ENCODE measurements around the gene PSPH.
"Not testable (repeated sequence)": the region's sequence is repeated elsewhere in the genome, so short reads cannot be mapped to it uniquely, and the experiment has no call there.

DNA sequence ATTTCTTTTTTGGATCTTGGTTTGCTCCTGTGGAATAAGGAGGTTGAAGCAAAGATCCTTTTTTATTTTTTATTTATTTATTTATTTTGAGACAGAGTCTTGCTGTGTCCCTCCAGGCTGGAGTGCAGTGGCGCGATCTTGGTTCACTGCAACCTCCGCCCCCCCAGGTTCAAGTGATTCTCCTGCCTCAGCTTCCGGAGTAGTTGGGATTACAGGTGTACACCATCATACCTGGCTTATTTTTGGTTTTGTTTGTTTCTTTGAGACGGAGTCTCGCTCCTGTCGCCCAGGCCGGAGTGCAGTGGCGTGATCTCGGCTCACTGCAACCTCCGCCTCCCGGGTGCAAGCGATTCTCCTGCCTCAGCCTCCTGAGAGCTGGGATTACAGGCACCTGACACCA is 15.1 kb upstream of the PSPH start:
- TF ChIP-seq, protein P1, sequence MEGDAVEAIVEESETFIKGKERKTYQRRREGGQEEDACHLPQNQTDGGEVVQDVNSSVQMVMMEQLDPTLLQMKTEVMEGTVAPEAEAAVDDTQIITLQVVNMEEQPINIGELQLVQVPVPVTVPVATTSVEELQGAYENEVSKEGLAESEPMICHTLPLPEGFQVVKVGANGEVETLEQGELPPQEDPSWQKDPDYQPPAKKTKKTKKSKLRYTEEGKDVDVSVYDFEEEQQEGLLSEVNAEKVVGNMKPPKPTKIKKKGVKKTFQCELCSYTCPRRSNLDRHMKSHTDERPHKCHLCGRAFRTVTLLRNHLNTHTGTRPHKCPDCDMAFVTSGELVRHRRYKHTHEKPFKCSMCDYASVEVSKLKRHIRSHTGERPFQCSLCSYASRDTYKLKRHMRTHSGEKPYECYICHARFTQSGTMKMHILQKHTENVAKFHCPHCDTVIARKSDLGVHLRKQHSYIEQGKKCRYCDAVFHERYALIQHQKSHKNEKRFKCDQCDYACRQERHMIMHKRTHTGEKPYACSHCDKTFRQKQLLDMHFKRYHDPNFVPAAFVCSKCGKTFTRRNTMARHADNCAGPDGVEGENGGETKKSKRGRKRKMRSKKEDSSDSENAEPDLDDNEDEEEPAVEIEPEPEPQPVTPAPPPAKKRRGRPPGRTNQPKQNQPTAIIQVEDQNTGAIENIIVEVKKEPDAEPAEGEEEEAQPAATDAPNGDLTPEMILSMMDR (IDR thresholded peaks at IDR 0.05): not testable (repeated sequence)
- TF ChIP-seq POLR2A, EP300 (IDR thresholded peaks at IDR 0.05): not testable (repeated sequence)

All from ovary (tissue), 3 donors.